Ishikawa (cell line): Measurements from ENCODE around the gene MBTD1.

Experiments used
- CEBPB ChIP-seq: IDR thresholded peaks from 2 replicates; pipeline ENCODE4 v1.6.1; 2012
- CREB1 ChIP-seq: IDR thresholded peaks from 2 replicates; pipeline ENCODE4 v1.6.1; 2012; ENCODE audit warnings: low read depth
- EGR1 ChIP-seq: IDR thresholded peaks from 2 replicates; pipeline ENCODE4 v1.6.1; 2012
- EP300 ChIP-seq: IDR thresholded peaks from 2 replicates; pipeline ENCODE4 v1.6.1; 2012; ENCODE audit warnings: borderline replicate concordance
- FOXM1 ChIP-seq: IDR thresholded peaks from 2 replicates; pipeline ENCODE4 v1.6.1; 2012; ENCODE audit warnings: low read depth, borderline replicate concordance
- NFIC ChIP-seq: IDR thresholded peaks from 2 replicates; pipeline ENCODE4 v1.6.1; 2012
- RAD21 ChIP-seq: IDR thresholded peaks from 2 replicates; pipeline ENCODE4 v1.6.1; 2012; ENCODE audit warnings: low read depth
- REST ChIP-seq: IDR thresholded peaks from 2 replicates; pipeline ENCODE4 v1.6.1; 2012; ENCODE audit warnings: low read depth, mild to moderate bottlenecking
- TAF1 ChIP-seq: IDR thresholded peaks from 2 replicates; pipeline ENCODE4 v1.6.1; 2012; ENCODE audit warnings: low read depth, mild to moderate bottlenecking
- TCF12 ChIP-seq: IDR thresholded peaks from 2 replicates; pipeline ENCODE4 v1.6.1; 2012; ENCODE audit warnings: low read depth
- TEAD4 ChIP-seq: IDR thresholded peaks from 2 replicates; pipeline ENCODE4 v1.6.1; 2012
- YY1 ChIP-seq: IDR thresholded peaks from 2 replicates; pipeline ENCODE4 v1.6.1; 2012; ENCODE audit warnings: low read depth
- ZBTB7A ChIP-seq: IDR thresholded peaks from 2 replicates; pipeline ENCODE4 v1.6.1; 2012; ENCODE audit warnings: low read depth
- TF ChIP-seq, protein P1 (sequence below): IDR thresholded peaks from 2 replicates; pipeline ENCODE4 v1.6.1; 2012
- TF ChIP-seq, protein P2 (sequence below): IDR thresholded peaks from 2 replicates; pipeline ENCODE4 v1.6.1; 2012

The MBTD1 gene

GRCh38 chr17:51221322-51221721, 38.5 kb downstream of the MBTD1 start:
- TF ChIP-seq TAF1, result no peak
- TF ChIP-seq REST, result no peak
- TF ChIP-seq, protein P1, sequence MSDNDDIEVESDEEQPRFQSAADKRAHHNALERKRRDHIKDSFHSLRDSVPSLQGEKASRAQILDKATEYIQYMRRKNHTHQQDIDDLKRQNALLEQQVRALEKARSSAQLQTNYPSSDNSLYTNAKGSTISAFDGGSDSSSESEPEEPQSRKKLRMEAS, result no peak
- TF ChIP-seq, protein P2, sequence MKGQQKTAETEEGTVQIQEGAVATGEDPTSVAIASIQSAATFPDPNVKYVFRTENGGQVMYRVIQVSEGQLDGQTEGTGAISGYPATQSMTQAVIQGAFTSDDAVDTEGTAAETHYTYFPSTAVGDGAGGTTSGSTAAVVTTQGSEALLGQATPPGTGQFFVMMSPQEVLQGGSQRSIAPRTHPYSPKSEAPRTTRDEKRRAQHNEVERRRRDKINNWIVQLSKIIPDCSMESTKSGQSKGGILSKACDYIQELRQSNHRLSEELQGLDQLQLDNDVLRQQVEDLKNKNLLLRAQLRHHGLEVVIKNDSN, result no peak
- no peak for TF ChIP-seq CREB1
- TF ChIP-seq TEAD4, result no peak
- TF ChIP-seq ZBTB7A, result no peak
- no peak for TF ChIP-seq FOXM1

DNA sequence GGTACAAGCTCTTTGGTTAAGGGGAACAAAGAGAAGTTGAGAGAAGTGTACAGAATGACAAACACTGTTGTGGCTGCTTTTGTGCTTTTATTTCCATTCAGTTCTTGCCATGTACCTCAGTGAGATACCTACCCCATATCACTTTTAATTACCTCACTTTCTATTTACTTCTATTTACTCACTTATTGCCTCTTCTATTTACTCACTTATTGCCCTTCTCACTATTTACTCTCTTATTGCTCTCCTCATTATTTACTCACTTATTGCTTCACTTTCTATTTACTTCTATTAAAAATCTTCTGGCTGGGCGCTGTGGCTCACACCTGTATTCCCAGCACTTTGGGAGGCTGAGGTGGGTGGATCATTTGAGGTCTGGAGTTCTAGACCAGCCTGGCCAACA, 41.9 kb downstream of the MBTD1 start:
- TF ChIP-seq CEBPB (no peak), REST (no peak), FOXM1 (no peak), YY1 (no peak), TAF1 (no peak), TEAD4 (no peak), EGR1 (no peak), TCF12 (no peak), NFIC (no peak)
- TF ChIP-seq, protein P1, result no peak
- TF ChIP-seq, protein P2, result no peak

- no peak for TF ChIP-seq YY1
- TF ChIP-seq EP300, result no peak
- TF ChIP-seq ZBTB7A, result no peak
- TF ChIP-seq, protein P2, result no peak
- TF ChIP-seq NFIC, result no peak
- no peak for TF ChIP-seq TEAD4
- no peak for TF ChIP-seq FOXM1
Measured at GRCh38 chr17:51214920-51215319, 44.9 kb downstream of the MBTD1 start.

DNA sequence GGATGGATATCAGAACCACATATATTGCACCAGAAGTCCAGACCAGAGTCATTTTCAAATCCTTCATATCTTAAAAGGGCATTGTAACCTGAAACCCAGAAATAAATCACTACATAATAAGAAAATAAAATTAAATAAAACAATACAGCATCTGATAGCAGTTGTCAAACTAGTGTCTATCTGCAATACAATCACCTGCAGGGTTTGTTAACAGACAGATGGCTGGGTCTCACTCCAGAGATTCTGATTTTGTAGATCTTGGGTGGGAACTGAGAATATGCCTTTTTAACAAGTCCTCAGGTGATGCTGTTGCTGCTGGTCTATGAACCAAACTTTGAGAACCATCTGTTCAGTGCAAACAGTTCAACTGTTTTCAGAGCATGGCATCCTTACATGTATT, 56.0 kb downstream of the MBTD1 start:
- TF ChIP-seq CREB1 (no peak), EP300 (no peak), REST (no peak), TEAD4 (no peak), RAD21 (no peak), YY1 (no peak), NFIC (no peak), TAF1 (no peak), TCF12 (no peak), EGR1 (no peak), CEBPB (no peak)
- TF ChIP-seq, protein P2, result no peak
- TF ChIP-seq, protein P1, result no peak
